ENCODE measurements around the gene CLMN. TPM values are rescaled to one million over a fixed set of nuclear protein-coding genes. Genes with fewer than 3 reads are reported as not detected.

CLMN gene
- total and polyA plus RNA-seq, 10 of the 15 experiments (the other 5 are each of a cell fraction or from before 2014, with no cell fraction given): 7.8 to 49.3 (median 18.5) TPM

DNA sequence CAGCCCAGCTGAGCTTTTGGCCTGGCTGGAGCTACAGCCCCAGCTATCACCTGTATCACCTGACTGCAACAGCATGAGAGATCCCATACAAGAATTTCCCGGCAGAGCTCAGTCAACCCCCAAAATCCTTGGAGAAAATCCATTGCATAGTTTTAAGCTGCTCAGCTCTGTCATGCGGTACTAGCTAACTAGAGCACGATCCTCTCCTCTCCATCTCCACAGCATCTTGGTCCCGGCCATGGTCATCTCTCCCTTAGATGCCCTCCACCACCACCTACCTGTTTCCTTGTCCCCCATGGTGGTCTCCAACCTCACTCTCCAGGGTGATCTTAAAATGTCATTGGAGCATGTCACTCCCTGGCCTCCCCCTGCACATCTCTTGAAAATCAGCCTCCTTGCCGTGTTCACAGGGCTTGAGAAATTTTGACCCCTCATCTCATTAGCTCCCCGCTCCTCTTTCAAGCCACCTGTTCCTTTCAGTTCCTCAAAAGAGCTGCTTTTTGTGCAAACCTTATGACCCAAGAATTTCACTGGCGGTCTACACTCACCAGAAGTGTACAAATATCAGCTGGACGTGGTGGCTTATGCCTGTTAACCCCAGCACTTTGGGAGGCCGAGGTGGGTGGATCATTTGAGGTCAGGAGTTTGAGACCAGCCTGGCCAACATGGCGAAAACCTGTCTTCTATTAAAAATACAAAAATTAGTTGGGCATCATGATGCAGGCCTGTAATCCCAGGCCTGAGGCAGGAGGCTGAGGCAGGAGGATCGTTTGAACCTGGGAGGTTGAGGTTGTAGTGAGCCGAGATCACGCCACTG, 8.1 kb upstream of the CLMN start (continued):
- TF ChIP-seq USF1 (IDR thresholded peaks at IDR 0.05; ENCODE audit: borderline replicate concordance, extremely low read length, insufficient read depth, low read depth, low read length) (no peak), YY1 (IDR thresholded peaks at IDR 0.05; ENCODE audit: low read depth, low read length) (peak; percentile 64), PAX8 (IDR thresholded peaks at IDR 0.05) (no peak), RUNX3 (IDR thresholded peaks at IDR 0.05; ENCODE audit: low read length) (peak; percentile 94), CREM (IDR thresholded peaks at IDR 0.05; ENCODE audit: low read depth) (peak; percentile 92), MEF2A (IDR thresholded peaks at IDR 0.05; ENCODE audit: insufficient read depth, low read depth, low read length) (peak; percentile 63), ETV6 (conservative IDR thresholded peaks at IDR 0.05 in 1 of 2, IDR thresholded peaks at IDR 0.05 in 1 of 2; ENCODE audit: borderline replicate concordance in 1 of 2, low read depth in 1 of 2) (peak in 1 of 2 experiments; percentile 62; a peak in 1 of 4 replicates), SP1 (IDR thresholded peaks at IDR 0.05; ENCODE audit: low read depth, low read length) (peak; percentile 54), ZNF24 (IDR thresholded peaks at IDR 0.05) (peak; percentile 46), CHD1 (IDR thresholded peaks at IDR 0.05; ENCODE audit: low read depth, low read length) (no peak), FOXM1 (IDR thresholded peaks at IDR 0.05; ENCODE audit: low read depth, low read length) (peak; percentile 91; the same call in 1 of the 2 replicates), ZBED1 (IDR thresholded peaks at IDR 0.05; ENCODE audit: borderline replicate concordance) (peak; percentile 54), CREB1 (IDR thresholded peaks at IDR 0.05; ENCODE audit: low read depth) (peak; percentile 46; the same call in 1 of the 2 replicates), SMARCA5 (IDR thresholded peaks at IDR 0.05) (peak; percentile 91), CBFB (IDR thresholded peaks at IDR 0.05; ENCODE audit: low read depth) (peak; percentile 71; the same call in 1 of the 2 replicates), HDAC2 (IDR thresholded peaks at IDR 0.05) (0 out of 2 replicates have a peak, but pooled peaks have one; percentile 53), EED (IDR thresholded peaks at IDR 0.05; ENCODE audit: low read depth) (peak; percentile 90), ZNF274 (IDR thresholded peaks at IDR 0.05; ENCODE audit: insufficient read depth, insufficient read length) (no peak)
- TF ChIP-seq, protein P1, sequence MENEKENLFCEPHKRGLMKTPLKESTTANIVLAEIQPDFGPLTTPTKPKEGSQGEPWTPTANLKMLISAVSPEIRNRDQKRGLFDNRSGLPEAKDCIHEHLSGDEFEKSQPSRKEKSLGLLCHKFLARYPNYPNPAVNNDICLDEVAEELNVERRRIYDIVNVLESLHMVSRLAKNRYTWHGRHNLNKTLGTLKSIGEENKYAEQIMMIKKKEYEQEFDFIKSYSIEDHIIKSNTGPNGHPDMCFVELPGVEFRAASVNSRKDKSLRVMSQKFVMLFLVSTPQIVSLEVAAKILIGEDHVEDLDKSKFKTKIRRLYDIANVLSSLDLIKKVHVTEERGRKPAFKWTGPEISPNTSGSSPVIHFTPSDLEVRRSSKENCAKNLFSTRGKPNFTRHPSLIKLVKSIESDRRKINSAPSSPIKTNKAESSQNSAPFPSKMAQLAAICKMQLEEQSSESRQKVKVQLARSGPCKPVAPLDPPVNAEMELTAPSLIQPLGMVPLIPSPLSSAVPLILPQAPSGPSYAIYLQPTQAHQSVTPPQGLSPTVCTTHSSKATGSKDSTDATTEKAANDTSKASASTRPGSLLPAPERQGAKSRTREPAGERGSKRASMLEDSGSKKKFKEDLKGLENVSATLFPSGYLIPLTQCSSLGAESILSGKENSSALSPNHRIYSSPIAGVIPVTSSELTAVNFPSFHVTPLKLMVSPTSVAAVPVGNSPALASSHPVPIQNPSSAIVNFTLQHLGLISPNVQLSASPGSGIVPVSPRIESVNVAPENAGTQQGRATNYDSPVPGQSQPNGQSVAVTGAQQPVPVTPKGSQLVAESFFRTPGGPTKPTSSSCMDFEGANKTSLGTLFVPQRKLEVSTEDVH (IDR thresholded peaks at IDR 0.05; ENCODE audit: low read depth, partially characterized antibody): peak; percentile 37
- TF ChIP-seq, protein P2, sequence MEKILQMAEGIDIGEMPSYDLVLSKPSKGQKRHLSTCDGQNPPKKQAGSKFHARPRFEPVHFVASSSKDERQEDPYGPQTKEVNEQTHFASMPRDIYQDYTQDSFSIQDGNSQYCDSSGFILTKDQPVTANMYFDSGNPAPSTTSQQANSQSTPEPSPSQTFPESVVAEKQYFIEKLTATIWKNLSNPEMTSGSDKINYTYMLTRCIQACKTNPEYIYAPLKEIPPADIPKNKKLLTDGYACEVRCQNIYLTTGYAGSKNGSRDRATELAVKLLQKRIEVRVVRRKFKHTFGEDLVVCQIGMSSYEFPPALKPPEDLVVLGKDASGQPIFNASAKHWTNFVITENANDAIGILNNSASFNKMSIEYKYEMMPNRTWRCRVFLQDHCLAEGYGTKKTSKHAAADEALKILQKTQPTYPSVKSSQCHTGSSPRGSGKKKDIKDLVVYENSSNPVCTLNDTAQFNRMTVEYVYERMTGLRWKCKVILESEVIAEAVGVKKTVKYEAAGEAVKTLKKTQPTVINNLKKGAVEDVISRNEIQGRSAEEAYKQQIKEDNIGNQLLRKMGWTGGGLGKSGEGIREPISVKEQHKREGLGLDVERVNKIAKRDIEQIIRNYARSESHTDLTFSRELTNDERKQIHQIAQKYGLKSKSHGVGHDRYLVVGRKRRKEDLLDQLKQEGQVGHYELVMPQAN (conservative IDR thresholded peaks at IDR 0.05): peak; percentile 86
- TF ChIP-seq, protein P3, sequence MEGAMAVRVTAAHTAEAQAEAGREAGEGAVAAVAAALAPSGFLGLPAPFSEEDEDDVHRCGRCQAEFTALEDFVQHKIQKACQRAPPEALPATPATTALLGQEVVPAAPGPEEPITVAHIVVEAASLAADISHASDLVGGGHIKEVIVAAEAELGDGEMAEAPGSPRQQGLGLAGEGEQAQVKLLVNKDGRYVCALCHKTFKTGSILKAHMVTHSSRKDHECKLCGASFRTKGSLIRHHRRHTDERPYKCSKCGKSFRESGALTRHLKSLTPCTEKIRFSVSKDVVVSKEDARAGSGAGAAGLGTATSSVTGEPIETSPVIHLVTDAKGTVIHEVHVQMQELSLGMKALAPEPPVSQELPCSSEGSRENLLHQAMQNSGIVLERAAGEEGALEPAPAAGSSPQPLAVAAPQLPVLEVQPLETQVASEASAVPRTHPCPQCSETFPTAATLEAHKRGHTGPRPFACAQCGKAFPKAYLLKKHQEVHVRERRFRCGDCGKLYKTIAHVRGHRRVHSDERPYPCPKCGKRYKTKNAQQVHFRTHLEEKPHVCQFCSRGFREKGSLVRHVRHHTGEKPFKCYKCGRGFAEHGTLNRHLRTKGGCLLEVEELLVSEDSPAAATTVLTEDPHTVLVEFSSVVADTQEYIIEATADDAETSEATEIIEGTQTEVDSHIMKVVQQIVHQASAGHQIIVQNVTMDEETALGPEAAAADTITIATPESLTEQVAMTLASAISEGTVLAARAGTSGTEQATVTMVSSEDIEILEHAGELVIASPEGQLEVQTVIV (IDR thresholded peaks at IDR 0.05; ENCODE audit: borderline replicate concordance, partially characterized antibody): no peak

All from GM12878 (cell line).